ENCODE data around the gene KRTAP1-4. TPM values are rescaled to one million over a fixed set of nuclear protein-coding genes. Genes with fewer than 3 reads are reported as not detected.

KRTAP1-4 gene
- total and polyA plus RNA-seq, 2 of the 4 experiments (the other 2 are of a cell fraction) = not detected

DNA sequence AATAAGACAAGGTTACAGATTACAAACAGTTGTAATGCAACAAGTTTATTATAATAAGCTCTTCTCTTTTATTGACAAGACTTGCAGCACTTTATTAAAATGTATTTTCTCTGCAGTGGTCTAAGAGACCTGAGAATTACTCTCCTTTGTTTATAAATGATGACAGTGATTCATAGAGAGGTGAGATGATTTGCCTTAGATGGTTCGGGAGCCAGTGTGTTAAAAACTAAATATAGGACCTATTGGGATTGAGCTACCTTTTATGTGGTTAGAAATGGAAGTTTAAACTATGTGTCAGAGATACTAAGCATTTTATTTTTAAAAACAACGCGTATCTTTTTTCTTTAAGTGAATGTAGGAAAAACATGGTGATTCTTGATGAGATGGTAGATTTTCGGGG, 33.2 kb downstream of the KRTAP1-4 start:
- CTCF ChIA-PET = no interaction called here
- dilution Hi-C loops (cut with HindIII; ENCODE audit: low sequenced_read_pairs, unreplicated experiment) = no loop called here
- TF ChIP-seq, protein P1, sequence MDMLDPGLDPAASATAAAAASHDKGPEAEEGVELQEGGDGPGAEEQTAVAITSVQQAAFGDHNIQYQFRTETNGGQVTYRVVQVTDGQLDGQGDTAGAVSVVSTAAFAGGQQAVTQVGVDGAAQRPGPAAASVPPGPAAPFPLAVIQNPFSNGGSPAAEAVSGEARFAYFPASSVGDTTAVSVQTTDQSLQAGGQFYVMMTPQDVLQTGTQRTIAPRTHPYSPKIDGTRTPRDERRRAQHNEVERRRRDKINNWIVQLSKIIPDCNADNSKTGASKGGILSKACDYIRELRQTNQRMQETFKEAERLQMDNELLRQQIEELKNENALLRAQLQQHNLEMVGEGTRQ (IDR thresholded peaks at IDR 0.05; ENCODE audit: low read depth, low read length) = no peak
- TF ChIP-seq RCOR1 (IDR thresholded peaks at IDR 0.05; ENCODE audit: insufficient replicate concordance, low read length) = no peak
- TF ChIP-seq NFE2L2 (IDR thresholded peaks at IDR 0.05; ENCODE audit: low read depth, low read length) = no peak
- TF ChIP-seq CEBPB (IDR thresholded peaks at IDR 0.05; ENCODE audit: low read depth, low read length) = no peak
- TF ChIP-seq RAD21 (IDR thresholded peaks at IDR 0.05; ENCODE audit: low read length) = no peak
- TF ChIP-seq, protein P2, sequence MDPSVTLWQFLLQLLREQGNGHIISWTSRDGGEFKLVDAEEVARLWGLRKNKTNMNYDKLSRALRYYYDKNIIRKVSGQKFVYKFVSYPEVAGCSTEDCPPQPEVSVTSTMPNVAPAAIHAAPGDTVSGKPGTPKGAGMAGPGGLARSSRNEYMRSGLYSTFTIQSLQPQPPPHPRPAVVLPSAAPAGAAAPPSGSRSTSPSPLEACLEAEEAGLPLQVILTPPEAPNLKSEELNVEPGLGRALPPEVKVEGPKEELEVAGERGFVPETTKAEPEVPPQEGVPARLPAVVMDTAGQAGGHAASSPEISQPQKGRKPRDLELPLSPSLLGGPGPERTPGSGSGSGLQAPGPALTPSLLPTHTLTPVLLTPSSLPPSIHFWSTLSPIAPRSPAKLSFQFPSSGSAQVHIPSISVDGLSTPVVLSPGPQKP (IDR thresholded peaks at IDR 0.05; ENCODE audit: borderline replicate concordance, low read depth, low read length) = no peak
- no peak for TF ChIP-seq MAZ (IDR thresholded peaks at IDR 0.05; ENCODE audit: borderline replicate concordance, low read depth, low read length)
- TF ChIP-seq FOS (IDR thresholded peaks at IDR 0.05; ENCODE audit: low read depth, low read length) = no peak
- no peak for TF ChIP-seq MAFK (IDR thresholded peaks at IDR 0.05; ENCODE audit: low read depth, low read length)
- no peak for TF ChIP-seq SMC3 (IDR thresholded peaks at IDR 0.05; ENCODE audit: low read depth, low read length)
- TF ChIP-seq POLR2A (IDR thresholded peaks at IDR 0.05; ENCODE audit: low read depth, low read length) = no peak
- no peak for TF ChIP-seq CHD1 (IDR thresholded peaks at IDR 0.05; ENCODE audit: low read depth, low read length)
- TF ChIP-seq RFX5 (IDR thresholded peaks at IDR 0.05; ENCODE audit: low read depth, low read length) = no peak

More for the DNA sequence above, 33.2 kb downstream of the KRTAP1-4 start:
- H2AK9ac ChIP-seq (replicated peaks; ENCODE audit: low read depth, low read length, poor library complexity) = no peak overlapping the region
- no CpG with 5 or more reads among the region's 4 CpGs for WGBS, 2 experiments (ENCODE audit: extremely low coverage in 2 of 2, insufficient read length in 1 of 2)
- no peak overlapping the region for H3K9ac ChIP-seq (ENCODE audit: low read depth, low read length)
- DNase-seq (no peak), ATAC-seq (ENCODE audit: low read depth) (no peak)
- H2AK5ac ChIP-seq (ENCODE audit: low read depth, low read length) = no peak overlapping the region
- no peaks in the 10 kb centered on the region for H3K27me3 ChIP-seq (ENCODE audit: control insufficient read depth, insufficient read depth, low read length)
- no peaks in the 10 kb centered on the region for H3K79me1 ChIP-seq (ENCODE audit: low read depth in 1 of 2, low read length in 2 of 2)
- no peak overlapping the region for H3K56ac ChIP-seq (ENCODE audit: extremely low read depth, insufficient read depth, low read length)
- H3K18ac ChIP-seq (ENCODE audit: low read depth, low read length) = no peak overlapping the region
- no peak overlapping the region for H2BK120ac ChIP-seq (ENCODE audit: low read depth, low read length)
- no peak overlapping the region for H2BK15ac ChIP-seq (ENCODE audit: low read depth, low read length)
- H3K4me2 ChIP-seq (ENCODE audit: low read depth, low read length) = no peak overlapping the region
- no peaks in the 10 kb centered on the region for H4K20me1 ChIP-seq (ENCODE audit: insufficient read depth, low read length)
- in situ Hi-C loops (cut with MboI; ENCODE audit: low sequenced_read_pairs) (no loop called here), intact Hi-C loops (cut with micrococcal nuclease) (no loop called here)
- no peaks in the 10 kb centered on the region for H3K36me3 ChIP-seq (ENCODE audit: control insufficient read depth, insufficient read depth, low read length)
- no peak overlapping the region for H3K14ac ChIP-seq (replicated peaks; ENCODE audit: low read depth, low read length)
- no peak overlapping the region for H4K5ac ChIP-seq (ENCODE audit: low read depth, low read length)
- no peak overlapping the region for H4K8ac ChIP-seq (ENCODE audit: low read depth in 2 of 2, low read length in 2 of 2)
- no peaks in the 10 kb centered on the region for H3K4me1 ChIP-seq (ENCODE audit: control insufficient read depth, insufficient read depth, low read length)
- H3K4me3 ChIP-seq (ENCODE audit: insufficient read depth, low read depth, low read length) = no peak overlapping the region
- no peak overlapping the region for H3K4ac ChIP-seq (ENCODE audit: low read depth, low read length)
- no peaks in the 10 kb centered on the region for H3K9me3 ChIP-seq (ENCODE audit: control insufficient read depth, insufficient read depth, low read length)
- H2BK20ac ChIP-seq (ENCODE audit: low read depth, low read length) = no peak overlapping the region
- no peak overlapping the region for H2AFZ ChIP-seq (replicated peaks; ENCODE audit: low read length, poor library complexity)
- no peak overlapping the region for H2BK5ac ChIP-seq (ENCODE audit: low read depth, low read length, poor library complexity, severe bottlenecking)
- no TSS peak for BruUV-seq (replicated peaks)
- no peak overlapping the region for H3K23ac ChIP-seq (ENCODE audit: low read depth, low read length)
- no peaks in the 10 kb centered on the region for H3K9me1 ChIP-seq (ENCODE audit: insufficient read depth, low read length)
- H4K91ac ChIP-seq (ENCODE audit: insufficient read depth, low read depth, low read length) = no peak overlapping the region
- no peak overlapping the region for H3K27ac ChIP-seq (ENCODE audit: insufficient read depth, low read length)
- POLR2A ChIA-PET (ENCODE audit: unreplicated experiment) = no interaction called here

Data from IMR-90 (cell line).